GM19351 (cell line): ENCODE results near the gene C20orf144.
A peak's percentile ranks its signal among the peaks of the same experiment; 100 is the strongest.

Source experiments
- ATAC-seq: cut with Tn5 transposase; IDR thresholded peaks from one replicate; pipeline ENCODE4 v1.9.1; 2021; ENCODE audit warnings: mild to moderate bottlenecking, moderate library complexity; ENCODE audit not compliant: unreplicated experiment

Gene C20orf144

GRCh38 chr20:33664085-33664761 is 2.1 kb downstream of the C20orf144 start:
- ATAC-seq, result no peak

- no peak for ATAC-seq
Measured at GRCh38 chr20:33664762-33665144, 2.6 kb downstream of the C20orf144 start.

- ATAC-seq, result peak; percentile 66
Measured at GRCh38 chr20:33666293-33667244, 4.4 kb downstream of the C20orf144 start, which contains the start of gene ACTL10. ACTL10 (plus strand) TSS chr20:33666943; CDS start chr20:33667498, 555 bp downstream.

- peak; percentile 1 for ATAC-seq
Measured at GRCh38 chr20:33667245-33667675, 5.1 kb downstream of the C20orf144 start.

- ATAC-seq, result peak; percentile 26
Measured at GRCh38 chr20:33667676-33668465, 5.7 kb downstream of the C20orf144 start.

- ATAC-seq, result no peak
Measured at GRCh38 chr20:33668466-33669155, 6.5 kb downstream of the C20orf144 start.

GRCh38 chr20:33669224-33669623 is 7.1 kb downstream of the C20orf144 start:
- no peak for ATAC-seq

- no peak for ATAC-seq
Measured at GRCh38 chr20:33669873-33670640, 7.9 kb downstream of the C20orf144 start.

- no peak for ATAC-seq
Measured at GRCh38 chr20:33670715-33671499, 8.8 kb downstream of the C20orf144 start.

- no peak for ATAC-seq
Measured at GRCh38 chr20:33671573-33672288, 9.6 kb downstream of the C20orf144 start.

GRCh38 chr20:33672426-33673113 is 10.4 kb downstream of the C20orf144 start:
- no peak for ATAC-seq

- ATAC-seq, result no peak
Measured at GRCh38 chr20:33673114-33673409, 10.9 kb downstream of the C20orf144 start.

- peak; percentile 54 for ATAC-seq
Measured at GRCh38 chr20:33673410-33674293, 11.5 kb downstream of the C20orf144 start.

GRCh38 chr20:33674294-33675135 is 12.4 kb downstream of the C20orf144 start, which contains the start of gene NECAB3:
NECAB3 (minus strand) TSS chr20:33674428; CDS start chr20:33674352, 76 bp downstream.
- peak; percentile 69 for ATAC-seq

- no peak for ATAC-seq
Measured at GRCh38 chr20:33675136-33675959, 13.2 kb downstream of the C20orf144 start.
